H1 (cell line): ENCODE measurements around the gene WWC1.

Source experiments
- BRCA1 ChIP-seq: IDR thresholded peaks from 2 replicates; pipeline ENCODE4 v1.6.1; 2012; ENCODE audit warnings: low read depth, low read length, improper control_type of control experiment
- CBX5 ChIP-seq: fragments of 300-800, 300-1000 bp; sonication (generic); IDR thresholded peaks from 2 replicates; pipeline ENCODE4 v1.7.1; 2016; ENCODE audit warnings: antibody characterized with exemption, low read length, low read depth
- CHD2 ChIP-seq: IDR thresholded peaks from 2 replicates; pipeline ENCODE4 v1.6.1; 2012; ENCODE audit warnings: low read length, improper control_type of control experiment
- CHD7 ChIP-seq: fragments of 300-600 bp; sonication (generic); IDR thresholded peaks from 2 replicates; pipeline ENCODE4 v1.7.1; 2012; ENCODE audit warnings: low read length, moderate library complexity, mild to moderate bottlenecking, inconsistent platforms; ENCODE audit not compliant: insufficient replicate concordance
- EZH2 ChIP-seq: fragments of 200-600 bp; sonication (generic); IDR thresholded peaks from 2 replicates; pipeline ENCODE4 v1.7.1; 2012; ENCODE audit warnings: low read depth, mild to moderate bottlenecking, moderate library complexity, low read length, inconsistent platforms; ENCODE audit not compliant: severe bottlenecking
- POLR2A ChIP-seq, 2 experiments: IDR thresholded peaks; 1 replicate in 1 of 2; 2 replicates in 1 of 2; pipeline ENCODE4 v1.6.1; 2011; ENCODE audit warnings: low read depth in 2 of 2, low read length in 2 of 2, mild to moderate bottlenecking in 2 of 2; ENCODE audit errors: control extremely low read depth in 1 of 2
- RAD21 ChIP-seq, 2 experiments: IDR thresholded peaks in 1 of 2; conservative IDR thresholded peaks in 1 of 2; 2 replicates each; pipeline ENCODE4 v1.6.1; 2011; ENCODE audit warnings: low read depth in 2 of 2, low read length in 2 of 2, improper control_type of control experiment in 1 of 2, inconsistent platforms in 1 of 2, mild to moderate bottlenecking in 1 of 2, moderate library complexity in 1 of 2
- RFX5 ChIP-seq: IDR thresholded peaks from 2 replicates; pipeline ENCODE4 v1.6.1; 2011; ENCODE audit warnings: low read depth, low read length, improper control_type of control experiment, borderline replicate concordance
- SIN3A ChIP-seq, 2 experiments: IDR thresholded peaks in 1 of 2; conservative IDR thresholded peaks in 1 of 2; 2 replicates each; pipeline ENCODE4 v1.6.1; 2011 to 2012; ENCODE audit warnings: low read length in 2 of 2, improper control_type of control experiment in 1 of 2, low read depth in 1 of 2, mild to moderate bottlenecking in 1 of 2
- SRF ChIP-seq: IDR thresholded peaks from 2 replicates; pipeline ENCODE4 v1.6.1; 2011; ENCODE audit warnings: mild to moderate bottlenecking, low read depth, low read length, moderate library complexity
- TF ChIP-seq, protein P1 (sequence below): IDR thresholded peaks from 2 replicates; pipeline ENCODE4 v1.6.1; 2011; ENCODE audit warnings: low read depth, mild to moderate bottlenecking, low read length; ENCODE audit not compliant: insufficient read depth
- TF ChIP-seq, protein P2 (sequence below), 3 experiments: IDR thresholded peaks; 1 replicate in 2 of 3; 2 replicates in 1 of 3; pipeline versions ENCODE4 v1.5.1 to v1.6.1; 2011; ENCODE audit warnings: low read length in 3 of 3, mild to moderate bottlenecking in 3 of 3, inconsistent platforms in 2 of 3, low read depth in 1 of 3, moderate library complexity in 1 of 3; ENCODE audit not compliant: insufficient read depth in 1 of 3; ENCODE audit errors: control extremely low read depth in 1 of 3
- TF ChIP-seq, protein P3 (sequence below): IDR thresholded peaks from 2 replicates; pipeline ENCODE4 v1.6.1; 2012; ENCODE audit warnings: inconsistent platforms

GRCh38 chr5:168285696-168286095 is 5.7 kb upstream of the WWC1 start:
- TF ChIP-seq, protein P1, sequence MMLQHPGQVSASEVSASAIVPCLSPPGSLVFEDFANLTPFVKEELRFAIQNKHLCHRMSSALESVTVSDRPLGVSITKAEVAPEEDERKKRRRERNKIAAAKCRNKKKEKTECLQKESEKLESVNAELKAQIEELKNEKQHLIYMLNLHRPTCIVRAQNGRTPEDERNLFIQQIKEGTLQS, result no peak
- TF ChIP-seq, protein P2, sequence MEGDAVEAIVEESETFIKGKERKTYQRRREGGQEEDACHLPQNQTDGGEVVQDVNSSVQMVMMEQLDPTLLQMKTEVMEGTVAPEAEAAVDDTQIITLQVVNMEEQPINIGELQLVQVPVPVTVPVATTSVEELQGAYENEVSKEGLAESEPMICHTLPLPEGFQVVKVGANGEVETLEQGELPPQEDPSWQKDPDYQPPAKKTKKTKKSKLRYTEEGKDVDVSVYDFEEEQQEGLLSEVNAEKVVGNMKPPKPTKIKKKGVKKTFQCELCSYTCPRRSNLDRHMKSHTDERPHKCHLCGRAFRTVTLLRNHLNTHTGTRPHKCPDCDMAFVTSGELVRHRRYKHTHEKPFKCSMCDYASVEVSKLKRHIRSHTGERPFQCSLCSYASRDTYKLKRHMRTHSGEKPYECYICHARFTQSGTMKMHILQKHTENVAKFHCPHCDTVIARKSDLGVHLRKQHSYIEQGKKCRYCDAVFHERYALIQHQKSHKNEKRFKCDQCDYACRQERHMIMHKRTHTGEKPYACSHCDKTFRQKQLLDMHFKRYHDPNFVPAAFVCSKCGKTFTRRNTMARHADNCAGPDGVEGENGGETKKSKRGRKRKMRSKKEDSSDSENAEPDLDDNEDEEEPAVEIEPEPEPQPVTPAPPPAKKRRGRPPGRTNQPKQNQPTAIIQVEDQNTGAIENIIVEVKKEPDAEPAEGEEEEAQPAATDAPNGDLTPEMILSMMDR (IDR thresholded peaks at IDR 0.05; ENCODE audit: control extremely low read depth in 1 of 3, insufficient read depth in 1 of 3, low read depth in 1 of 3, low read length in 3 of 3), result no peak
- TF ChIP-seq EZH2 (no peak), POLR2A (IDR thresholded peaks at IDR 0.05; ENCODE audit: control extremely low read depth in 1 of 2, low read depth in 2 of 2, low read length in 2 of 2) (no peak), SIN3A (conservative IDR thresholded peaks at IDR 0.05 in 1 of 2, IDR thresholded peaks at IDR 0.05 in 1 of 2; ENCODE audit: low read depth in 1 of 2, low read length in 2 of 2) (no peak), CHD7 (no peak), RAD21 (IDR thresholded peaks at IDR 0.05 in 1 of 2, conservative IDR thresholded peaks at IDR 0.05 in 1 of 2; ENCODE audit: low read depth in 2 of 2, low read length in 2 of 2) (no peak), BRCA1 (no peak), SRF (no peak), CBX5 (no peak), RFX5 (no peak), CHD2 (no peak)
- TF ChIP-seq, protein P3, sequence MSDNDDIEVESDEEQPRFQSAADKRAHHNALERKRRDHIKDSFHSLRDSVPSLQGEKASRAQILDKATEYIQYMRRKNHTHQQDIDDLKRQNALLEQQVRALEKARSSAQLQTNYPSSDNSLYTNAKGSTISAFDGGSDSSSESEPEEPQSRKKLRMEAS, result no peak
